IgD-negative memory B cell (primary cell): ENCODE results near the gene VIM. TPM values are rescaled to one million over a fixed set of nuclear protein-coding genes. Genes with fewer than 3 reads are reported as not detected.

Experiments used
- H3K27ac Mint-ChIP-seq, 3 donors: one replicate each; pipeline ENCODE4 v1.8.0; 2020 to 2022; ENCODE audit warnings: mild to moderate bottlenecking in 3 of 3, mixed read lengths in 3 of 3, moderate library complexity in 1 of 3
- H3K27me3 Mint-ChIP-seq: one replicate; pipeline ENCODE4 v1.8.0; 2021; ENCODE audit warnings: mixed read lengths
- H3K36me3 Mint-ChIP-seq: one replicate; pipeline ENCODE4 v1.8.0; 2020; ENCODE audit warnings: mild to moderate bottlenecking, mixed read lengths
- H3K4me1 Mint-ChIP-seq, 3 donors: one replicate each; pipeline ENCODE4 v1.8.0; 2020 to 2022; ENCODE audit warnings: mixed read lengths in 3 of 3, mild to moderate bottlenecking in 1 of 3
- H3K4me3 Mint-ChIP-seq, 4 donors: one replicate each; pipeline ENCODE4 v1.8.0; 2020 to 2022; ENCODE audit warnings: mild to moderate bottlenecking in 4 of 4, mixed read lengths in 4 of 4, moderate library complexity in 3 of 4
- H3K9me3 Mint-ChIP-seq, 3 donors: one replicate each; pipeline ENCODE4 v1.8.0; 2020 to 2021; ENCODE audit warnings: mixed read lengths in 3 of 3, mild to moderate bottlenecking in 1 of 3
- polyA plus RNA-seq: library from polyadenylated mRNA; unstranded; fragments of 300-500 nt; fragmentation: Illumina TruSeq; gene quantifications from one replicate; pipeline ENCODE4 v1.2.3, GENCODE V29; 2021

Gene VIM
- polyA plus RNA-seq: 352 TPM

- peaks cover 23 to 37% (median 33%) of the 10 kb centered on the region in 3 donors for H3K4me1 Mint-ChIP-seq
- peak within 1 kb of the TSS; percentile 93 to 99 (median 98) for H3K27ac Mint-ChIP-seq
- H3K4me3 Mint-ChIP-seq: peak within 1 kb of the TSS; percentile 95 to 99 (median 98)
- no peaks in the 10 kb centered on the region for H3K27me3 Mint-ChIP-seq
- H3K36me3 Mint-ChIP-seq: no peaks in the 10 kb centered on the region
- no peaks in the 10 kb centered on the region for H3K9me3 Mint-ChIP-seq
These were observed at the start of gene VIM for GRCh38 chr10:17228091-17229015. Gene VIM (plus strand): TSS chr10:17228241. CDS start chr10:17229423, 1,182 bp downstream.

- no peaks in the 10 kb centered on the region for H3K9me3 Mint-ChIP-seq
- H3K36me3 Mint-ChIP-seq: peaks cover 5% of the 10 kb centered on the region
- no peak overlapping the region for H3K4me3 Mint-ChIP-seq
- H3K4me1 Mint-ChIP-seq: peaks cover 0 to 8% (median 6%) of the 10 kb centered on the region in 3 donors
- no peaks in the 10 kb centered on the region for H3K27me3 Mint-ChIP-seq
- no peak overlapping the region for H3K27ac Mint-ChIP-seq
These were observed 49.0 kb upstream of the VIM start for GRCh38 chr10:17179002-17179401.

DNA sequence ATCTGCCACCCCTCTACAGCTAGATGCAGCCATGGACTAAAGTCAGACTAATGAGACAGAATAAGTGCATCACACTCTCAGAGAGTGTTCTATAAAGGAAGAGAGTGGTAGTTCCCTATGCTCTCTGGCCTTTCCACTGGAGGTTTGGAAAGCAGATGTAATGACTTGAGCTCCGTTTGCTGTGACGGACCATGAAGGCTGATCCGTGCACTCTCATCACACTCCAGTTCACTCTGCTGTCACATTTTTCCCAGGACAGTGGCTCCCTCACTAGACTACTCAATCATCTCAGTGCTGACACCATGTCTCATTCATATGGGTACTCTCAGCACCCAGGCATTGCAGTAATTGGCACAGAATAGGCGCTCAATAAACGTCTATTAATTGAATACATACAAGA, 46.9 kb upstream of the VIM start:
- Mint-ChIP-seq H3K27ac (peak overlapping the region in 1 of 3 donors; percentile 1), H3K4me3 (no peak overlapping the region), H3K27me3 (no peaks in the 10 kb centered on the region), H3K36me3 (peaks cover 3% of the 10 kb centered on the region), H3K4me1 (peaks cover 0 to 7% (median 7%) of the 10 kb centered on the region in 3 donors), H3K9me3 (no peaks in the 10 kb centered on the region)

GRCh38 chr10:17181751-17182150, 46.3 kb upstream of the VIM start:
- no peaks in the 10 kb centered on the region for H3K9me3 Mint-ChIP-seq
- H3K4me3 Mint-ChIP-seq: no peak overlapping the region
- H3K27me3 Mint-ChIP-seq: no peaks in the 10 kb centered on the region
- H3K27ac Mint-ChIP-seq: no peak overlapping the region
- H3K36me3 Mint-ChIP-seq: peaks cover 3% of the 10 kb centered on the region
- H3K4me1 Mint-ChIP-seq: peaks cover 0 to 7% (median 7%) of the 10 kb centered on the region in 3 donors

GRCh38 chr10:17183110-17183509, 44.9 kb upstream of the VIM start:
- Mint-ChIP-seq H3K36me3 (peaks cover 6% of the 10 kb centered on the region), H3K4me1 (peaks cover 0 to 7% (median 7%) of the 10 kb centered on the region in 3 donors), H3K4me3 (no peak overlapping the region)

GRCh38 chr10:17185873-17186272, 42.2 kb upstream of the VIM start:
- no peak overlapping the region for H3K4me3 Mint-ChIP-seq
- no peak overlapping the region for H3K27ac Mint-ChIP-seq

More at GRCh38 chr10:17183110-17183509, 44.9 kb upstream of the VIM start:
- Mint-ChIP-seq H3K27me3 (no peaks in the 10 kb centered on the region), H3K9me3 (no peaks in the 10 kb centered on the region), H3K27ac (no peak overlapping the region)

DNA sequence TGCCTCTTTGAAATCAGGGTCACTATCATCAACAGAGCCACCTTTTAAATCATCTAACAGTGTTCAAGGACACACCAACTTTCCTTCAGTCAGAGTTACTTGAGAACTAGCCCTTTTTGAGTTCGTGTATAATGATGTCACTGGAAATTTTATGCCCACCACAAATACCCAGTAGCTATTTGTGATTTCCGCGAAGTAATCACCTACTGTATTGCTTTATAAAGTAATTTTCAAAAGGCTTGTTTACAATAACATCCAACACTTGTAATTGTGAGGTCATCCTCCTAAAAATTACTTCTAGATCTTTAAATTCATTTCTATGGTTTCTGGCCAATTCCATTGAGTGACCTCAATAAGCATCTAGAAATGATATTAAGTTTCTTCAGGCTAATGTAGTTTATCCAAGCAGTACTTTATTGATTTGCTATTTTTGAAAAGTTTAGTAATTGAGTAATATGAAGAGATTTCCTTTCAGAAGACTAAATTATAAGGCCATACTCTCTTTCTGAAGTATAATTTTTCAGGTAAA, 39.3 kb upstream of the VIM start:
- no peaks in the 10 kb centered on the region for H3K27me3 Mint-ChIP-seq
- no peak overlapping the region for H3K27ac Mint-ChIP-seq
- H3K36me3 Mint-ChIP-seq: peaks cover 10% of the 10 kb centered on the region
- H3K9me3 Mint-ChIP-seq: no peaks in the 10 kb centered on the region
- H3K4me1 Mint-ChIP-seq: peaks cover 0 to 18% (median 8%) of the 10 kb centered on the region in 3 donors
- no peak overlapping the region for H3K4me3 Mint-ChIP-seq

More at GRCh38 chr10:17185873-17186272, 42.2 kb upstream of the VIM start:
- no peaks in the 10 kb centered on the region for H3K9me3 Mint-ChIP-seq
- peaks cover 9% of the 10 kb centered on the region for H3K36me3 Mint-ChIP-seq
- peaks cover 0 to 12% (median 7%) of the 10 kb centered on the region in 3 donors for H3K4me1 Mint-ChIP-seq
- H3K27me3 Mint-ChIP-seq: no peaks in the 10 kb centered on the region

DNA sequence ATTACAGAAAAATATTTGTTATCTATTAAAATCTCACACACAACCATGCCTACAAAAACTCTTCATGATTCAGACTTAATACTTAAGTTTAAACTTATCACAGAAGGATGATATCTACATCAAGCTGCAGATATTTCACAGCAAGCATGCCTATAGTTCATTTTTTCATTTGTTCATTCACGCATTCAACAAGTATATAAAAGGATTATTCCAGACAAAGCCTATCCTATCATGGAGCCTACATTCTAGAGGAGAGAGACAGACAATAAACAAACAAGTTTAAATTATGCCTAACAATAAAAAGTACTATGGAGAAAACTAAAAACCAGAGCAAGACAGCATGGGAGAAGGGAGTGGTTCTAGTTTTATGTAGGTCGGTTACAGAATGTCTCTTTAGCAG, 37.4 kb upstream of the VIM start:
- Mint-ChIP-seq H3K4me3 (peak overlapping the region in 1 of 4 donors; percentile 46), H3K27ac (no peak overlapping the region), H3K4me1 (peaks cover 3 to 15% (median 7%) of the 10 kb centered on the region in 3 donors), H3K9me3 (no peaks in the 10 kb centered on the region), H3K36me3 (peaks cover 10% of the 10 kb centered on the region), H3K27me3 (no peaks in the 10 kb centered on the region)

GRCh38 chr10:17195083-17195482, 33.0 kb upstream of the VIM start:
- Mint-ChIP-seq H3K4me3 (no peak overlapping the region), H3K27me3 (no peaks in the 10 kb centered on the region), H3K4me1 (peaks cover 10 to 25% (median 17%) of the 10 kb centered on the region in 3 donors), H3K27ac (no peak overlapping the region), H3K36me3 (peaks cover 3% of the 10 kb centered on the region), H3K9me3 (no peaks in the 10 kb centered on the region)

GRCh38 chr10:17196045-17196444, 32.0 kb upstream of the VIM start:
- H3K27ac Mint-ChIP-seq: no peak overlapping the region
- peaks cover 18 to 27% (median 25%) of the 10 kb centered on the region in 3 donors for H3K4me1 Mint-ChIP-seq
- H3K27me3 Mint-ChIP-seq: no peaks in the 10 kb centered on the region
- H3K36me3 Mint-ChIP-seq: peaks cover 2% of the 10 kb centered on the region
- no peak overlapping the region for H3K4me3 Mint-ChIP-seq
- H3K9me3 Mint-ChIP-seq: no peaks in the 10 kb centered on the region

DNA sequence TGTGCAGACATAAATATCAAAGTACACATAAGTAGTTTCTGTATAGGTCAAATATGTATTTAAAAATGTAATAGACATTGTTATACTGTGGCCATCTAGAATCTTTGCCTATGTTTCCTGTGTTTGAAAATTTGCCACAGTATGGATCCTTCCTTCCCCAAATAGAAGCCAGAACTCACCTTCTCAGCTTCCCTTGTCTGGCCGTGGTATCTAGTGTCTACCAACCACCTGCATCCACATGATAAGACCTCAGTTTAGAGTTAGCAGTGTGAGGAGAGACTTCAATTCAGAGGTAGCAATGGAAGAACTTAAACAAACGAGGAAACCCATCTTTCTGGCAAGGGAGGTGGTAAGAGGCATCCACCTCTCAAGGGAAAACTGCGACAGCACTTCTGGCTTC, 31.5 kb upstream of the VIM start:
- Mint-ChIP-seq H3K27me3 (no peaks in the 10 kb centered on the region), H3K36me3 (peaks cover 2% of the 10 kb centered on the region), H3K27ac (no peak overlapping the region), H3K4me1 (peaks cover 19 to 29% (median 26%) of the 10 kb centered on the region in 3 donors), H3K4me3 (no peak overlapping the region), H3K9me3 (no peaks in the 10 kb centered on the region)

GRCh38 chr10:17199351-17199804, 28.7 kb upstream of the VIM start:
- peak overlapping the region in 2 of 4 donors; percentile 46 to 94 for H3K4me3 Mint-ChIP-seq
- H3K27ac Mint-ChIP-seq: peak overlapping the region in 2 of 3 donors; percentile 9 to 65
- peaks cover 17 to 26% (median 23%) of the 10 kb centered on the region in 3 donors for H3K4me1 Mint-ChIP-seq
- H3K36me3 Mint-ChIP-seq: no peaks in the 10 kb centered on the region
- H3K27me3 Mint-ChIP-seq: no peaks in the 10 kb centered on the region
- H3K9me3 Mint-ChIP-seq: no peaks in the 10 kb centered on the region

DNA sequence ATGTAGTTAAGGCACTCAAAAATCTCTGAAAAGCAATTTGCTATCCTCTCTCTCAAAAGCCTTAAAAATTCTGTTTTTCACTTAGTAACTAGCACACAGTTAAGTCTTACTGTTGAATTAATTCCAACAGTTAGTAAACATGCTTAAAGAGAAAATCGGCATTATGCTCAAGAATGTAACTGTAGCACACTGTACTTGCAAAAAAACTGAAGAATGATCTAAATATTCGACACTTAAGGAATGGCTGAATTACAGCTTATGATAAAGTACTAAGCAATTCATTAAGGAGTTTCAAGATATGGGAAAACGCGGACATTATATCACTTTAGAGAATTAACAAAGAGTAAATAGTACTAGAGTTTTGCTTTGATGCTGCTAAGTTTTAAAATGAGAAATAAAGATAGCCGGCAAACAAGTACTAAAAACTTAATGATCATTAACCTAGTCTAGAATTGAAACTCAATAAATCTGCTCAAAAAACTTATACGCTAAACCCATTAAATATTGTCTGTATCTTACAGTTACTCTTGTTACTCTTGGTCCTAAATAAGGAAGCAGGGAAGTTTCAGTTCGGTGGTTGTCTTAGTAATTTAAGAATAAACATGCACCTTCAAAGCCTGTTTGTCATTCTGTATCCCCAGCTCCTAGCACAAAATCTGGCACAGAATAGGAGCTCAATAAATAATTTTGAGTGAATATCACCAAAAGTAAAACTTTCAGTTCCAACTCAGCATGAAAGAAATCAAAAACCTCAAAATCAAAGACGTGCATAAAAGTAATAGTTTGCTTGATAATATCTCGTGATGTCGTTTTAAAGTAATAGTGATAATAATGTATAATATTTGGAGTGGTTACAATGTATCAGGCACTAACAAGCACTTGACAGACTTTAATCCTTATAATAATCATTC, 27.8 kb upstream of the VIM start:
- no peaks in the 10 kb centered on the region for H3K9me3 Mint-ChIP-seq
- peak overlapping the region; percentile 87 to 98 (median 96) for H3K4me3 Mint-ChIP-seq
- peaks cover 18 to 28% (median 25%) of the 10 kb centered on the region in 3 donors for H3K4me1 Mint-ChIP-seq
- H3K27ac Mint-ChIP-seq: peak overlapping the region; percentile 94 to 99 (median 97)
- no peaks in the 10 kb centered on the region for H3K36me3 Mint-ChIP-seq
- no peaks in the 10 kb centered on the region for H3K27me3 Mint-ChIP-seq

GRCh38 chr10:17200912-17201793, 26.9 kb upstream of the VIM start, which contains the start of gene TRDMT1:
Gene TRDMT1 (minus strand): TSS chr10:17201672. CDS start chr10:17201634, 38 bp downstream.
- Mint-ChIP-seq H3K4me1 (peaks cover 19 to 30% (median 29%) of the 10 kb centered on the region in 3 donors), H3K9me3 (no peaks in the 10 kb centered on the region), H3K36me3 (no peaks in the 10 kb centered on the region), H3K27me3 (no peaks in the 10 kb centered on the region), H3K4me3 (peak within 1 kb of the TSS; percentile 87 to 98 (median 96)), H3K27ac (peak within 1 kb of the TSS; percentile 94 to 99 (median 97))
